Activated effector memory CD4-positive, alpha-beta T cell treated with anti-CD3 and anti-CD28 coated beads, Interleukin-2, amount 50 U/mL, for 16 hours (primary cell): ENCODE data around the gene ABLIM3.
"Not testable (repeated sequence)": the region's sequence is repeated elsewhere in the genome, so short reads cannot be mapped to it uniquely, and the experiment has no call there.

ENCODE experiments used
- DNase-seq: peaks from one replicate; pipeline ENCODE4 v3.0.0-alpha.2; 2020

Gene ABLIM3

DNA sequence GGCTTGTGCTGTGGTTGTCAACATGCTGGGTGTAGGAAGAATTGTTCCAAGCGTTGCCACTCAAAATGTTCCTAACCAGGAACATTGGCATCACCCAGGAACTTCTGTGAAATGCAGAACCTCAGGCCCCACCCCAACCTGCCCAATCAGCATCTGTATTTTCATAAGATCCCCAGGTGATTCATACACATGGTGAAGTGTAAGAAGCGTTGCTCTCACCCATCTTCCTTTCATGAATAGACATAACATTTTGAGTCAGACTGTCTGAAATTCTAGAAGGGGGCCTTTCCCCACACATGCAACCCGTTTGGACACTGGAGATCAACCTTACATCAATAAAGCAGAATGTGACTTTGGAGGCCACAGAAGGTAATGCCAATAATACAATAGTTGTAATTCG, 121.0 kb downstream of the ABLIM3 start:
- no peak for DNase-seq

DNA sequence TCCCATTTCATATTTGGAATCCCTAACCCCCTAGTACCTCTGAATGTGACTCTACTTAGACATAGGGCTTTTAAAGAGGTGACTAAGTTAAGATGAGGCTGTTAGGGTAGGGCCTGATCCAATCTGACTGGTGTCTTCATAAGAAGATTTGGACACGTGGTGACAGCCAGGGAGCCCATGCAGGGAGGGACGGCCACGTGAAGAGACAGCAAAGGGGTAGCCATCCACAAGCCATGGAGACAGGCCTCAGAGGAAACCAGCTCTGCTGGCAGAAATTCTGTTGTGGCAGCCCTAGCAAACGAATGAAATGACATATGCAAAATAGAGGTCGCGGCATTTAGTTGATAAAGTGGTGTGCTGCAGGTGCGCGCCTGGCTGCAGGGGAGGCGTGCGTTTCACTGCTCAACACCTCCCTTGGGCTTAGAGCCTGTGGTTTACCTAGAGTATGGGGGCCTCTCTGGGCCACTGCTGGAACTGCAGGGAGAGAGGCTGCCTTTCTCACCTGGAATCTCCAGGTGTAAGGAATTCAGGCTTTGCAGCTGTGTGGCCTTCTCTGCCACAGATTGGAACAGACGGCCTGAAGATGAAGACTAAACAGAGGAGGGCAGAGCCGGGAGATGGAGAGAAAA, 123.3 kb downstream of the ABLIM3 start:
- DNase-seq = peak; percentile 76

DNA sequence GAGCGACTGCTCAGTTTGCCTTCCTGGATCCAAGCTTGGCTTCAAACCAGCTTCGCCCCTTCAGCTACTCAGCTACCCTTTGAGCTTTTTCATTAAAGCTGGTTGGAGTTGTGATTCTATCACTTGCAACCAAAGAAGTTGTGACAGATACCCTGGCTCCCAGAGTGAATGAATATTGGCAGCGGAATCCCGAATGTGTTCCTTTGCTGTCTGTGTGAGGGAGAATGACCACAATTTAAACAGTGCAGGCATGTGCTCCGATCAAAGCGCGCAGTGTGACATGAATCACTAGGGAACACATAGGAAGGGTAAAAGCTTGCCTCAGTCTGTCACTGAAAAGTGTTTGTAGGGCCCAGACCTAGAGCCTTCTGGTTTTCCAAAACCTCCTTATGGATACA, 123.8 kb downstream of the ABLIM3 start:
- DNase-seq = no peak

- DNase-seq = peak; percentile 13
These were observed 124.3 kb downstream of the ABLIM3 start for GRCh38 chr5:149265597-149265996.

GRCh38 chr5:149267241-149267973, 126.1 kb downstream of the ABLIM3 start:
- no peak for DNase-seq

- DNase-seq = no peak
These were observed 127.8 kb downstream of the ABLIM3 start for GRCh38 chr5:149268928-149269557.

DNA sequence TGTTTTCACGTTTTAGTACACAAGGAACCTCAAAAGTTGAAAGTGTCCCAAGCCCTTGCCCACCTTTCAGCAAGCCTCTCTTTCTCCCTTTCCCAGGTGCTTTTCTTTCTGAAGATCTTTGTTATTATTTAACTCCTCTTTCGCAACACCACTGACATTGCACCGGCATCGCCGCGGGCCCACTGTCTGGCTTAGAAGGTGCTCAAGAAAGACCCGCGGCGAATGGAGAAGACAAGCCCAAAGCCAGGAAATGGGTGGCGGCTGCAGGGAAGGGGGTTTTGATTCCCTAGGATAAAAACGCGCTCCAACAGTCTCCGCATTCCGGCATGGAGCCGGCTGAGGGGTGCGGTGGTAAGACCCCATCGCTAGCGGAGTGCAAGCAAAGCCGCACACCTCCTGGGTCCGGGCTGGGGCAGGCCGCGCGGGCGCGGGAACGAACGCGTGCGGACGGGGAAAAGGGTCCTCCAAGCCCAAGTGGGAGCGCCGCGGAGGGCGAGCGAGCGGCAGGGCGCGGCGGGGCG, 130.0 kb downstream of the ABLIM3 start:
- DNase-seq = no peak

GRCh38 chr5:149271716-149272563, 130.6 kb downstream of the ABLIM3 start, which contains the start of gene AFAP1L1:
AFAP1L1 (plus strand) TSS chr5:149271859; CDS start chr5:149271969, 110 bp downstream.
- no peak for DNase-seq

DNA sequence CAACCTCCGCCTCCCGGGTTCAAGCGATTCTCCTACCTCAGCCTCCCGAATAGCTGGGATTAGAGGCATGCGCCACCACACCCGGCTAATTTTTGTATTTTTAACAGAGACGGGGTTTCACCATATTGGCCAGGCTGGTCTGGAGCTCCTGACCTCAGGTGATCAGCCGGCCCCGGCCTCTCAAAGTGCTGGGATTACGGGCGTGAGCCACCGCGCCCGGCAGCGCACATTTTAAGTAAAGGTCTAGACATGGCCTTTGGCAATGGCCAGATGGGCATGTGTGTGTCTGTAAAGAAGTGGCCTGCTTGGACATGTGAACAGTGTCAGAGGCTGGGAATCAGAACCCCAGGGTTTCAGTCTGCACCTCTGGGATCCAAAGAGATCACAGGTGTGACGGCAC, 131.5 kb downstream of the ABLIM3 start:
- not testable (repeated sequence) for DNase-seq

DNA sequence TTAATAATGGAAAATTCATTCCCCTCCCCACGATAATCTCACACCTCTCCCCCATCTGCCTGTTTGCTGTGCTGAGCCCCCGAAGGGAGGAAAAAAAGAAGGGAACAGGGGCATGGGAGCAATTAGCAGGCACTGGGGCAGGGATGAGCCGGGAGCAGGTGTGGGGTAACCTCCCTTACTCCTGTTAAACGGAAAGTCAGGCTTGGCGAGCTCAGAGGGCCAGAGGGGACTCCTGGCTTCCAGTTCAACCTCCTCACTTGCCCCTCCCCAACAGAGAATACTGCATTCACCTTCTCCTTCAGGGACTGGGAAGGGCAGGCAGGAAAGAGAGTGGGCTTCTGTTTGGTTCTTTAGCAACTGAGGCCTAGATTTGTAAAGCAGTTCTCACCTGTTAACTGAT, 131.9 kb downstream of the ABLIM3 start:
- no peak for DNase-seq

GRCh38 chr5:149273950-149274349, 132.7 kb downstream of the ABLIM3 start:
- no peak for DNase-seq

DNA sequence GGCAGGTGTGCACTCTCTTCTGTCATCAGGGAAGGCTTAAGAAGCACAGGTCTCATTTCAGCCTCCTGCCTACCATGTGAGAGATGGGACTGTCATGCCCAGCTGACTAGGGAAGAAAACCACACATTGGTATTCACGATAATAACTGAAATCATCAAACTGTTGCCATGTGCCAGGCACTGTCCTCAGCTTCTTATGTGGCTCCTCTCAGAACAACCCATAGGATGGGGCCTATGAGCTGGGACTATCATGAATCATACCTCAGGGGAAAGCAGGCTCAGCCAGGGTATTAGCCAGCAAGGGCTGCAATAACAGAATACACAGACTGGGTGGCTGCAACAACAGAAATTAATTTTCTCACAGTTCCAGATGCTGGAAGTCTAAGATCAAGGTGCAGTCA, 133.6 kb downstream of the ABLIM3 start:
- no peak for DNase-seq

GRCh38 chr5:149277801-149278200, 136.5 kb downstream of the ABLIM3 start:
- no peak for DNase-seq

DNA sequence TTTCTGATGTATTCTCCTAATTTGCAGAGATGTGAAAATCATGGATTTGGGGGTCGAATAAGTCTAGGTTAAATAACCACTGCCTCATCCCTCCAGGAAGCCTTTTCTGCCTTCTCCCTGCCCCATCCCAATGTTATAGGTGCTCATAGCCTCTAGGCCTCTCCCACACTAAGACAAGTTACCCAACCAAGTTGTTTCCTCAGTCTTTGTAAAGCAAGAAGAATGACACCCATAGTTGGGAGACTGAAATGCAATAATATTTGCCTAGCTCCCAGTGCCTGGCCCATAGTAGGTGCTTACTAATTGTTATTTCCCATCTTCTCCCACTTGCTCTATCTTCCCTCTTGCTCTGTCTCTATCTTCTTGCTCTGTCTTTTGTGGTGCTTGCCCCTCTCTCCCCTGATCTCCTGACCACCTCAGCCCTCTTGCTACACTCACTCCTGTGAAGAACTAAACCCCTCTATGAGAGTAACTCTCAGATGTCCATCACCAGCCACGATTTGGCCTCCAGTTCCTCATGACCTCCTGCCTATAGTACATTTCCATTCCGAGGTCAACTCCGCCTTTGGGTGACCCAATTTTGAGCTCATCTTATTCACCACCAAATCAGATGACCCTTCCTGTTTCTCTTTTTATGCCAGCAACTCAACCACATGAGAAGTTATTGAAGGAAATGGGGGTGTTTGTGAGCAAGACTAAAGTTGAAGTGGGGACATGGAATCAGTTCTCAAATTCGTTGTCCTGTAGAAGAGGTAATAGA, 137.3 kb downstream of the ABLIM3 start:
- no peak for DNase-seq

GRCh38 chr5:149279661-149280060, 138.4 kb downstream of the ABLIM3 start:
- no peak for DNase-seq

- no peak for DNase-seq
These were observed 138.8 kb downstream of the ABLIM3 start for GRCh38 chr5:149280124-149280523.

- DNase-seq = no peak
These were observed 139.5 kb downstream of the ABLIM3 start for GRCh38 chr5:149280802-149281201.

- DNase-seq = no peak
These were observed 141.0 kb downstream of the ABLIM3 start for GRCh38 chr5:149282027-149282965.

GRCh38 chr5:149282966-149283332, 141.7 kb downstream of the ABLIM3 start:
- no peak for DNase-seq

- no peak for DNase-seq
These were observed 142.6 kb downstream of the ABLIM3 start for GRCh38 chr5:149283626-149284480.
